GM10248 (cell line): ENCODE data around the gene PTPRN2.

ENCODE experiments used
- CTCF ChIA-PET: fragments of 300-600 bp; sonication (Branson Sonifier 250); formaldehyde crosslinking; extraction: SDS; loops from one replicate; lab custom pipeline; 2021; ENCODE audit warnings: antibody characterized with exemption; lab: Yijun Ruan, JAX
- POLR2A ChIA-PET: fragments of 350-650 bp; sonication (Branson Sonifier 250); formaldehyde crosslinking; extraction: SDS; loops from one replicate; lab custom pipeline; 2020; ENCODE audit warnings: antibody characterized with exemption; lab: Yijun Ruan, JAX
- DNase-seq: peaks from one replicate; pipeline ENCODE4 v3.0.0; 2012; ENCODE audit errors: extremely low spot score
- TF ChIP-seq, protein P1 (sequence below): IDR thresholded peaks from 2 replicates; pipeline ENCODE4 v1.5.1; 2012; ENCODE audit warnings: mild to moderate bottlenecking, low read depth; ENCODE audit errors: extremely low read depth, missing control alignments, control extremely low read depth

The PTPRN2 gene

DNA sequence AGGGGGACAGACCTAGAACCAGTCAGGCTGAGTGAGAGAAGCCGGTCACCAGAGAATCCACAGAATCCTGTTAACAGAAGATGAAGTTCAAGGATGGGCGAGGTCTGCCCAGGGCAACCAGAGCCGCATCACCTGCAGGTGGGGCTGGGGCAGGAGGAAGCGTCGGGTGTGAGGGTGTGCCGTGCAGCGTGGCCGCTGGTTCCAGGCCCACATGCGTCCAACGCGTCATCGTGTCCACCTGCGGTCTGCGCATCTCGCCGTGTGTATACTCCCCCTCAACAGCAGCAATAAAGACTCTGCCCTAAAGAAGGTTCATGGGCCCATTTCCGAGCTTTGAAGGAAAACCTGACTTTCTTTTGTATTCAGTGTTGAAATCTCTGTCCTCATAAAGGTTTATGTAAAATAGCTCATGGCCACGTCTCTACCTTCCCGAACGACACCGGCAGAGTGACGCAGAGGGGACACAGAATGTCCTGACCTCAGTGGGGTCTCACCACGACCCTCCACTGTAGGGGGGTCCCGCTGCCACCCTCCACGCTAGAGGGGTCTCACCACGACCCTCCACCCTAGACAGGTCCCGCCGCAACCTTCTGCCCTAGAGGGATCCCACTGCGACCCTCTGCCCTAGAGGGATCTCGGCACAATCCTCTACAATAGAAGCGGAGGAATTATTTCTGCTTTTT lies 446.9 kb downstream of the PTPRN2 start:
- TF ChIP-seq, protein P1, sequence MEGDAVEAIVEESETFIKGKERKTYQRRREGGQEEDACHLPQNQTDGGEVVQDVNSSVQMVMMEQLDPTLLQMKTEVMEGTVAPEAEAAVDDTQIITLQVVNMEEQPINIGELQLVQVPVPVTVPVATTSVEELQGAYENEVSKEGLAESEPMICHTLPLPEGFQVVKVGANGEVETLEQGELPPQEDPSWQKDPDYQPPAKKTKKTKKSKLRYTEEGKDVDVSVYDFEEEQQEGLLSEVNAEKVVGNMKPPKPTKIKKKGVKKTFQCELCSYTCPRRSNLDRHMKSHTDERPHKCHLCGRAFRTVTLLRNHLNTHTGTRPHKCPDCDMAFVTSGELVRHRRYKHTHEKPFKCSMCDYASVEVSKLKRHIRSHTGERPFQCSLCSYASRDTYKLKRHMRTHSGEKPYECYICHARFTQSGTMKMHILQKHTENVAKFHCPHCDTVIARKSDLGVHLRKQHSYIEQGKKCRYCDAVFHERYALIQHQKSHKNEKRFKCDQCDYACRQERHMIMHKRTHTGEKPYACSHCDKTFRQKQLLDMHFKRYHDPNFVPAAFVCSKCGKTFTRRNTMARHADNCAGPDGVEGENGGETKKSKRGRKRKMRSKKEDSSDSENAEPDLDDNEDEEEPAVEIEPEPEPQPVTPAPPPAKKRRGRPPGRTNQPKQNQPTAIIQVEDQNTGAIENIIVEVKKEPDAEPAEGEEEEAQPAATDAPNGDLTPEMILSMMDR, result no peak
- ChIA-PET CTCF (no interaction called here), POLR2A (no interaction called here)
- no peak for DNase-seq

DNA sequence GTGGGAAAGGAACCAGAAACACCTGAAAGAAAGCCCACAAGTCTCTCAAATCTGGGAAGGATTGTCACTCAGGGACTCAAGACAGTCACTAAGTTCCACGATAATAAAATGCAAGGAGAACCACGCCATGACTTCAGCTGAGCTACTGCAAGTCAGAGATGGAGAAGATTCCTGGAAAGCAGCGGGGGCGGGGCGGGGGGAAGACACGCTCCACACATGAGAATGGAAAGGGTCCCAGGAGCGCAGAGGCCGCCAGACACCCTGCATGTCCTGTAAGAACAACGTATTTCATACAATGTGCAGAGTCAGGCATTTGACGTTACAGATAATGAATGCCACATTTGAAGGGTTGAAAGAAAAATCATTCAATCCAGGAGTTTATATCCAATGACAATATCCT lies 448.1 kb downstream of the PTPRN2 start:
- ChIA-PET POLR2A (no interaction called here), CTCF (no interaction called here)
- no peak for DNase-seq
- TF ChIP-seq, protein P1, result no peak

DNA sequence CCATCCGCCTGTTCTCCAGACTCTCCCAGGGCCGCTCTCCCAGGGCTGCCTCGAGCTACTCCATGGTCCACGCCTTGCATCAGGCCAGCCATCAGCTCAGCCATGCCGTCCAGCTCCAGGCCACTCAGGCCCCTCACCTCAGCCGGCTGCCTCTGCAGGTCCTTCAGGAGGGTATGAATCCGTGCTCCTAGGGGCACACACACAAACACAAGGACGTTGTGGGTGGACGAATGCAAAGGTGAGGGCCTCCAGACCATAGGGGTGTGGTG lies 449.4 kb downstream of the PTPRN2 start:
- TF ChIP-seq, protein P1, result no peak
- ChIA-PET POLR2A (no interaction called here), CTCF (no interaction called here)
- no peak for DNase-seq

DNA sequence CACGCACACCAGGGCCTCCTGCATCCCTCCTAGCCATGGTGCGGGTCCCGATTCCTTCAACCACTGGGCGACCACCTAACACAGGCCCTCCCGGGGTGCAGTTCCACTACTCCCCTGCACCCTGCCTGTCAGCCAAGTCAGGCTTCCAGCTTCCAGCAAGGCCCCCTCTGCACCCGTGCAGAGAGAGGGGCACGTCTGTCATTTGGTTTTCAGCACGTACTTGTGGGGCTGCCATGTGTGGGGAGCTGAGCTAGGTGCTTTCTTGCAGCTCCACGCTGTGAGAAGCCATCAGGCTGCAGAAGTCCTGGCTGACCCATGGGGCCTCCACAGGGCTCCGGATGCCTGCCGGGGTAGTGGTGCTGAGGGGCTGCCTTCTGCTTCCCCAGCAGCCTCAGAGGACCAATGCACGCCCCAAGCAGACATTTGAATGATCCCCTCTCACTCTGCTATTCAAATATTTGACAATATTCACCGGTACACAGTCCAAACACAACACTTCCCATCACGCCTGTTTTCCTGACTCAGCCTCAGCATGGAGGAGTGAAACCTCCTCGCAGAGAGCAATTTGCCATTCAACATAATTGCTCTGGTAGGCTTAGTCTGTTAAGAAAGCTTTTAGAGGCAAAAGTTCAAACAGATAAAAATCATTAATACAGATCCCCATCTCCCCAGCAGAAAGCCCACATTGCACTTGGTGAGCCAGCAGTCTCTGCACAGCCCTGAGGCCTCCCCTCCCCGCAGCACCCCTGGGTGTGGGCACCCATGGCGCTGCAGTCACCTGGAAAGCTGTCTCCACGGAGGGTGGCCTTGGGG lies 449.9 kb downstream of the PTPRN2 start:
- CTCF ChIA-PET, result no interaction called here
- TF ChIP-seq, protein P1, result no peak
- POLR2A ChIA-PET, result no interaction called here

DNA sequence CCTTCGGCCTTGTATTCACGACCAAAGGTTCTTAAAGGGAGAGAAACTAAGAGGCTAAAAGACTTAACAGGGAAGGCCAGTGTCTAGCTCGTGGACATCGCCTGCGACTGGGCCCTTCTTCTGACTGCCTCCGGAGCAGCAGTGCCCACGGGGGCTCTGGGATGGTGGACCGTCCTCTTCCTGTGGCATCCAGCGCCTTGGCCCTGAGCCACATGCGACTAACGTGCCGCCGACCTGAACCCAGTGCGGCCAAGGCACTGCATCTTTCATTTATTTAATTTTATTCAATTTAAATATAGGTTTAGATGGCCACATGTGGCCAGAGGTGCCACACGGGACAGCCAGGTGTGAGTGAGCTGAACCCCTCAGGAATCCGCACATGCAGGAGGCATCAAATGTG lies 451.7 kb downstream of the PTPRN2 start:
- DNase-seq, result no peak
- POLR2A ChIA-PET, result no interaction called here
- TF ChIP-seq, protein P1, result no peak
- CTCF ChIA-PET, result no interaction called here

More for the DNA sequence above, 449.9 kb downstream of the PTPRN2 start:
- DNase-seq, result no peak

DNA sequence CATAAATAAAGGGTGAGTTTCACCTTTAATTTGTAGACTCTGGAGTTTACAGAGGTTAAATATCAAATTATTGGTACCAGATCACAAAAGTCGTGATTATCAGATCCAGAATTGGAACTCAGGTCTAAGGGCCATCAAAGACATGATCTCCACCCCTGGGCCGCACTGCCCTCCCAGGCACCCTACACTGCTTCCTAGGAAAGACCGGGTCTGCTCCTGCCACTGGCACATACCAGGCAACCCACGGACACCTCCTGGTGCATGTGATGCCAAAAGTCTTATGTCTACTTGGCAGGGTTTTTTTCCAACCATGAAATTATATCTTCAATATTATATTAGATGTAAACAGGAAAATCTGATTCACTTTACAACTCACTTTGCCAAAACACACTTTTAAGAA lies 452.8 kb downstream of the PTPRN2 start:
- DNase-seq, result no peak
- ChIA-PET POLR2A (no interaction called here), CTCF (no interaction called here)
- TF ChIP-seq, protein P1, result no peak
